ENCODE results near the gene TANC1.

Gene TANC1

DNA sequence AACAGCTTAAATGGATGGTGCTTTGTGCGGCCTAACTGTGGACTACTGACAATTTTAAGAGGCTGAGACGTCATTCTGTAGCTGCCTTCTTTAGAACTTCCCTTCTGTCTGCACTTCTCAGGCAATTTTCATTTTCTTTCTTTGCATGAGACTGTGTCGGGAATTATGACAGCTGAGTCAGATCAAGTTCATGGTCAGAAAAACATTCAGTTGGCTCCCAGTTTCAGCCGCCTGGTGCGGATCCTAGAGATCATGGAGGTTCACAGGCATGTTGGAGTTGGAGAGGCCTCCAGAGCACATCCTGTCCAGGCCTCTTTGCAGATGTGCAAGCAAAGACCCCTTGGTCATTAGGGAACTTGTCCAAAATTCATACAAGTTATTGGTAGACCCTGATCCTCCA, 135.0 kb downstream of the TANC1 start:
- no peaks in the 10 kb centered on the region for H3K9me3 Mint-ChIP-seq
- H3K27ac Mint-ChIP-seq, result no peak overlapping the region
- H3K4me1 Mint-ChIP-seq (ENCODE audit: low read depth), result peaks cover 14% of the 10 kb centered on the region
- no peaks in the 10 kb centered on the region for H3K27me3 Mint-ChIP-seq
- no peaks in the 10 kb centered on the region for H3K36me3 Mint-ChIP-seq (ENCODE audit: low read depth)
- no peak overlapping the region for H3K4me3 Mint-ChIP-seq

- Mint-ChIP-seq H3K4me1 (ENCODE audit: low read depth) (no peaks in the 10 kb centered on the region), H3K36me3 (ENCODE audit: low read depth) (no peaks in the 10 kb centered on the region), H3K27me3 (no peaks in the 10 kb centered on the region), H3K4me3 (no peak overlapping the region), H3K9me3 (no peaks in the 10 kb centered on the region), H3K27ac (no peak overlapping the region)
Measured at GRCh38 chr2:159106109-159106508, 137.7 kb downstream of the TANC1 start.

DNA sequence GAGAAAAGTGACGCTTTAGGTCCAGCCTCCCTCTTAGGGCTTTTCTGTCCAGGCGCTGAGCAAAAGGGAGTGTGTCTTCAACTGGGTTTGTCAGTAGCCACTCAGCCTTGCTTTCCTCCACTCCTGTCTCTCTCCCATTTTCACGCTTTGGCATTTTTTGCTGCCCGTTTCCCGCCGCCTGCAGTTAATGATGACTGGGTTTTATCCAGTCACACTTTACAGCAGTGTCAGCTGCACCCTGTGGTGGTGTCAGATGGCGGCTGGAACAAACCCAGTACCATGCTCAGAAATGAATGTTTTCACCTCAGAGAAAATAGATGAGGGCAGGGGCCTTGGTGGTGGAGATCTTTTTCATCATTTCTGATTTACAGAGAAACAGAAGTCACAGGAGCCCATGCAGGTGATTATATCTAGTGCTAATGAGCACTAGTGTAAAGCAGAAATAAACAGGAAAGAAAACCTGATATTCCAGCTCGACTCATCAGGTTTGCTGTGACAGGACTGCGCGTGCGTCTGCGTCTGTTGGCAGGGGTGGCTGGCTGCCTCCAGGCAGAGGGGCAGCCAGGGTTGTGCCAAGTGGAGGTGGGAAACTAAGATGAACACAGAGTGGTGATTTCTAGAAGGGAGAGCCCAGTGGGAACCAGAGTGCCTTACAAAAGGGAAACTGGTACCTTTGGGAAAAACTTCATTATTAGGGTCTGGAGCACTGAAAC, 139.9 kb downstream of the TANC1 start:
- H3K9me3 Mint-ChIP-seq, result no peaks in the 10 kb centered on the region
- peaks cover 3% of the 10 kb centered on the region for H3K27me3 Mint-ChIP-seq
- H3K4me3 Mint-ChIP-seq, result no peak overlapping the region
- no peak overlapping the region for H3K27ac Mint-ChIP-seq
- no peaks in the 10 kb centered on the region for H3K36me3 Mint-ChIP-seq (ENCODE audit: low read depth)
- H3K4me1 Mint-ChIP-seq (ENCODE audit: low read depth), result no peaks in the 10 kb centered on the region

DNA sequence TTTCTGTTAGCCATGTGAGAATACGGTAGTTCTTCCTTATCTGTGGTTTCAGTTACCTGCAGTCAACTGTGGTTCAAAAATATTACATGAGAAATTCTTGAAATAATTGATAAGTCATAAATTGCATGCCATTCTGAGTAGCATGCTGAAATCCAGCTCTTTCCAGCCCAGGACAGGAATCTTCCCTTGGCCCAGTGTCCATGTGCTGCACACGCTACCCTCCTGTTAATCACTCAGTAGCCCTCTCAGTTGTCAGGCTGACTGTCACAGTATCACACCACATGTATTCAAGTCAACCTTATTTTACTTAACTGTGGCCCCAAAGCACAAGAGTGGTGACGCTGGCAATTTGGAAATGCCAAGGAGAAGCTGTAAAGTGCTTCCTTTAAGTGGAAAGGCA, 141.1 kb downstream of the TANC1 start:
- Mint-ChIP-seq H3K27ac (no peak overlapping the region), H3K36me3 (ENCODE audit: low read depth) (no peaks in the 10 kb centered on the region), H3K9me3 (no peaks in the 10 kb centered on the region), H3K4me1 (ENCODE audit: low read depth) (no peaks in the 10 kb centered on the region), H3K4me3 (no peak overlapping the region), H3K27me3 (peaks cover 4% of the 10 kb centered on the region)

DNA sequence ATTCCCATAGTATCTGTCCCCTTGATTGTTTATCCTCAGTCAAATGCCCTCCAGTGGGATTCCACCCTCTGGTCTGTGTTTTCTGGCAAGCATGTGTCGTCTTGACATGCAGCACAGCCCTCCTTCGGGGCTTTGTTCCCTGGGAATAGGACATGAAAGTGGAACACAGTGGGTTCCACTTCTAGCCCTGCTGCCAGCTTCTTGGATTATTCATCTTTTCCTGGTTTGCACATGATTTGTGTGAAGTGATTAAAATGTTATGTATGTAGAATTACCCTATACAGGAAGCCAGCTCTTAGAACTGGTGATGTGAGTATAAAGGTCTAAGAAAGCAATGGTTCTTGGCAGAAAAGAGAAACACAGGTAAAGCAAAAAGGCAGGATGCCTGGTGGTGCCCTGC, 142.3 kb downstream of the TANC1 start:
- H3K4me3 Mint-ChIP-seq, result no peak overlapping the region
- H3K4me1 Mint-ChIP-seq (ENCODE audit: low read depth), result no peaks in the 10 kb centered on the region

GRCh38 chr2:159111346-159111927, 143.0 kb downstream of the TANC1 start:
- no peak overlapping the region for H3K4me3 Mint-ChIP-seq
- H3K9me3 Mint-ChIP-seq, result no peaks in the 10 kb centered on the region
- no peaks in the 10 kb centered on the region for H3K36me3 Mint-ChIP-seq (ENCODE audit: low read depth)
- H3K27ac Mint-ChIP-seq, result no peak overlapping the region
- no peaks in the 10 kb centered on the region for H3K4me1 Mint-ChIP-seq (ENCODE audit: low read depth)
- peaks cover 4% of the 10 kb centered on the region for H3K27me3 Mint-ChIP-seq

More for the DNA sequence above, 142.3 kb downstream of the TANC1 start:
- Mint-ChIP-seq H3K9me3 (no peaks in the 10 kb centered on the region), H3K27ac (no peak overlapping the region), H3K36me3 (ENCODE audit: low read depth) (no peaks in the 10 kb centered on the region), H3K27me3 (peaks cover 4% of the 10 kb centered on the region)

DNA sequence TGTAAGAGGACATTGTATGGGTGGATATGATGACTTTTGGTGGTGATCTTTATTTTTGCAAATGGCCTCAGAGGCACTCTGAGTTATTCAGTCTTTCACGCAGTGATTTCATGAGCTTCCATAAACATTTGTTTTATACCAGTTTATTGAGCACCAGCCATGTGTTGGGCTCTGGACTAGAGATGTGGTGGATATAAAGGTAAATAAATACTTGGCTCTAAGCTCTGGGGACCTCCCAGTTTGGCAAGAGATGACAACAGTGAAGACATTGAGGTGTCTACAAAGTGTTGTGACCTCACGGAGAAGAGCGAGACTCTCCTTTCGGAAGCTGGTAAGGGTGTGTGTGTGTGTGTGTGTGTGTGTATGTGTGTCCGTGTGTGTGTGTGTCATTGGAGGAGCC, 146.4 kb downstream of the TANC1 start:
- peaks cover 4% of the 10 kb centered on the region for H3K4me1 Mint-ChIP-seq (ENCODE audit: low read depth)
- H3K27ac Mint-ChIP-seq, result no peak overlapping the region
- no peak overlapping the region for H3K4me3 Mint-ChIP-seq
- no peaks in the 10 kb centered on the region for H3K36me3 Mint-ChIP-seq (ENCODE audit: low read depth)
- peaks cover 4% of the 10 kb centered on the region for H3K27me3 Mint-ChIP-seq
- no peaks in the 10 kb centered on the region for H3K9me3 Mint-ChIP-seq

DNA sequence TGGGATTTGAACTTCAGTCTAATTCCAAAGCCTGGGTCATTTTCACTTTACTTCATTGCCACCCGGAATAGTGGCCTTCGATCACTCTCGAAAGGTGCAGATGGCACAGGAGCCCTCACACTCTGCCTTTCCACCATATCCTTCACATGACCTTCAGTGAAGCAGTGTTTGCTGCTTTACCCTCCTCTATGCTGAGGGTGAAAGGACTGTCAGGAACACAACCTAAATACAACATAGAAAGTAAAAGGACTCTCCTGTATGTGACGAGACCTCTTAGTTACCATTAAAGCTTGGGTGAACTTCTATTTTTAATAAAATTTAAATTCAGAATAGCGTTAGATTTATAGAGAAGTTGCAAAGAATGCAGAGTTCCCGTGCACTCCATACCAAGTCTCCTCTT, 148.5 kb downstream of the TANC1 start:
- Mint-ChIP-seq H3K4me3 (no peak overlapping the region), H3K36me3 (ENCODE audit: low read depth) (no peaks in the 10 kb centered on the region), H3K9me3 (no peaks in the 10 kb centered on the region), H3K27ac (no peak overlapping the region), H3K4me1 (ENCODE audit: low read depth) (peaks cover 4% of the 10 kb centered on the region), H3K27me3 (peaks cover 4% of the 10 kb centered on the region)

DNA sequence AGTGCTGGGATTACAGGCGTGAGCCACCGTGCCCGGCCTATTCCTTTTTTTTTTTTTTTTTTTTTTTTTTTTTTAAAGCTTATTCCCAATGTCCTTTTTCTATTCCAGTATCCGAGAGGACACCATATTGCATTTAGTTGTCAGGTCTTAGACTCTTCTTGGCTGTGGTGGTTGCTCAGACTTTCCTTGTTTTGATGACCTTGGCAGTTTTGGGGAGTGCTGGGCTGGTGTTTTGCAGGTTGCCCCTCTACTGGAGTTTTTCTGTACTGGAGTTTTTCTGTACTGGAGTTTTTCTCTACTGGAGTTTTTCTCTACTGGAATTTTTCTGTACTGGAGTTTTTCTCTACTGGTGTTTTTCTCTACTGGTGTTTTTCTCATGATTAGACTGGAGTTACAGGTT, 149.2 kb downstream of the TANC1 start:
- Mint-ChIP-seq H3K4me1 (ENCODE audit: low read depth) (peaks cover 4% of the 10 kb centered on the region), H3K9me3 (no peaks in the 10 kb centered on the region), H3K27ac (no peak overlapping the region), H3K27me3 (peaks cover 4% of the 10 kb centered on the region), H3K4me3 (no peak overlapping the region), H3K36me3 (ENCODE audit: low read depth) (no peaks in the 10 kb centered on the region)

GRCh38 chr2:159118115-159118858, 149.8 kb downstream of the TANC1 start:
- Mint-ChIP-seq H3K9me3 (no peaks in the 10 kb centered on the region), H3K36me3 (ENCODE audit: low read depth) (no peaks in the 10 kb centered on the region), H3K27ac (no peak overlapping the region), H3K4me1 (ENCODE audit: low read depth) (peaks cover 4% of the 10 kb centered on the region), H3K27me3 (peaks cover under 1% of the 10 kb centered on the region), H3K4me3 (no peak overlapping the region)

DNA sequence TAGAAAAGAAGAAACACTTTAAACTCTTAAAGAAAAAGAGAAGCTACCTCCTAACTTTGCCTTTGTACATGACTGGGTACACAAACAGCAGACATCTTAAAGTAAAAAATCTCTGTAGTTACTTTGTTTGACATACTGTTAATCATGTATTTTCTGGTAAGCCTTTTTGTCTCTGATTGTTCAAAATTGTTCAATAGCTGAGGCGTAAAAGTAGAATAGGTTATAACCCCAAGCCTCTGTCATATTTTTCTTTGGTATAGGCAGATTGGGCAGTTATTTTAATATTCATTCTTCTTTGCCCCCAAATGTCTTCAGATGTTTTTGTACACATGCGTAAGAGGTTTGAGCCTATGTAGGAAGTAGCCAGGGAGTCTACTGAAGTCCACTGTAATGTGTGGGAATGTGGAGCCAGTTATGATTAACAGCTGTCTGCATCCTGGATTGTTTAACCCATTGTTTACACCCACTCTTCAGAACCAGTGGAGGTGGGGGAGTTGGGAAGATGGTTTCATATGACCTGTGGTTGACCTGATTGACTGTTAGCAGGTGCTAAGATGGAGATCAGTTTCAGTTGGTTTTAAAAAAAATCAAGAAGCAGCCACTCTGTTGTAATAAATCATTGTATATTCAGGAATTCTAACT, 150.5 kb downstream of the TANC1 start:
- H3K4me3 Mint-ChIP-seq, result no peak overlapping the region
- H3K27me3 Mint-ChIP-seq, result no peaks in the 10 kb centered on the region
- H3K27ac Mint-ChIP-seq, result no peak overlapping the region
- no peaks in the 10 kb centered on the region for H3K36me3 Mint-ChIP-seq (ENCODE audit: low read depth)
- peaks cover 7% of the 10 kb centered on the region for H3K4me1 Mint-ChIP-seq (ENCODE audit: low read depth)
- H3K9me3 Mint-ChIP-seq, result no peaks in the 10 kb centered on the region

DNA sequence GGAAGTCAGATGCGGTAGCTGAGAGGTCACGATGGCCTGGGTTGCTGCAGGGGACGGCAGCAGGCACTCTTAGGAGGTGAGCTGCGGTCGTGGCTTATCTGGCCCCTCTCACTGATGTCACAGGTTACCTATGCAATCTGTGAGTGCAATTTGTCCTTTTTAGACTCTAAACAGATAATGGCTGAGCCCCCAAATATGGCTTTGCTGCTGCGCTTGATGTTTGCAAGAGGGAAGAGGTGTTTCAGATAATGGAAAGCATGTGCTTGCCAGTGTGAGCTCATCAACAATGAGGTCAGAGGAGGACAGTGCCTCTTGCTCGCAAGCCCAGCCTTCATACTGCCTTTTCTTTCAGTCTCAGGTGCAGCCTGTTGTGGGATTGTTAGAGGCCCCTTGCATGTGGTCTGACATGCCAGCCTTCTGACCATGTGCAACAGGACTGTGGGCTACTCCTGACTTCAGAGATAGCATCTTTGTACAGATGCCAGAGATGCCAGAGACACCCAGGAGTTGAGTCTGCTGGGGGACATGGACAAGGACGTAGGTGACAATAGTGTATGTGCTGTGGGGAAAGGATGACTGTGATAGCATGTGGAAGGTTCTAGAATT, 151.3 kb downstream of the TANC1 start:
- H3K4me3 Mint-ChIP-seq, result no peak overlapping the region
- H3K4me1 Mint-ChIP-seq (ENCODE audit: low read depth), result peaks cover 14% of the 10 kb centered on the region
- H3K27me3 Mint-ChIP-seq, result no peaks in the 10 kb centered on the region
- no peaks in the 10 kb centered on the region for H3K36me3 Mint-ChIP-seq (ENCODE audit: low read depth)
- no peaks in the 10 kb centered on the region for H3K9me3 Mint-ChIP-seq
- H3K27ac Mint-ChIP-seq, result no peak overlapping the region

DNA sequence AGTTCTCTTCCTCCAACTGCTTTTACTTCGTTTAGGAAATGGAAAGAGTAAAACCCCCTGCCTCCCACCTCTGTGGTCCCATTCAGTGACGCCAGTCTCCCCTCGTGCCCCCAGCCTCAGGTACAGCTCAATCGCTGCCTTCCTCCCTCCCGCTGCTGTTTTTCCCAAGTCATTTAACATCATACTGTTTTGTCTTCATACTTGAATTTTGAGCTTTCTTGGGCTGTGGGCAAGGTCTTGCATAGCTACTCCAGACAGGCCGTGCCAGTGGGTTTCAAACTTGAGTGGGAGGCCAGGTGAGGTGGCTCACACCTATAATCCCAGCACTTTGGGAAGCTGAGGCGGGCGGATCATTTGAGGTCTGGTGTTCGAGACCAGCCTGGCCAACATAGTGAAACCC, 155.3 kb downstream of the TANC1 start:
- Mint-ChIP-seq H3K27ac (peak overlapping the region; percentile 78), H3K36me3 (ENCODE audit: low read depth) (no peaks in the 10 kb centered on the region), H3K9me3 (no peaks in the 10 kb centered on the region), H3K4me3 (no peak overlapping the region), H3K4me1 (ENCODE audit: low read depth) (peaks cover 20% of the 10 kb centered on the region), H3K27me3 (no peaks in the 10 kb centered on the region)

DNA sequence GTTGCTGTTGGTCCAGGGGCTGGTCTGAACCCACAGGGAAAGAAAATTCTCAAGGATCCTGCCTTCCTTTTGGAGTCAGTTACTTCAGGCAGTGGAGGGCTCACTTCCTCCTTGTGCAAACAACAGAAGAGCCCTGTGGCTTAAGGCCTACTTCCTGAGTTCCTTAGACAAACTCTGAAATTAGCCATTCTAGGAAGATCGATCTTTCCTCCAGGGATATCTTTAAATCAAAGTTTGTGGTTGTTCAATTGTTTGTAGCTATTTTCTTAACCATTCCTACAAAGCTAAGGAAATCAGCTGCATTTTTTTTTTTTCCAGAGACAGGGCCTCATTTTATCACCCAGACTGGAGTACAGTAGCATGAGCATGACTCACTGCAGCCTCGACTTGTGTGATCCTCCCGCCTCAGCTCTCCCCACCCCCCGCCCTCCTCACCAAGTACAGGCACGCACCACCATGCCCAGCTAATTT, 156.0 kb downstream of the TANC1 start:
- Mint-ChIP-seq H3K36me3 (ENCODE audit: low read depth) (no peaks in the 10 kb centered on the region), H3K4me1 (ENCODE audit: low read depth) (peaks cover 20% of the 10 kb centered on the region), H3K4me3 (no peak overlapping the region), H3K27ac (peak overlapping the region; percentile 78), H3K27me3 (no peaks in the 10 kb centered on the region), H3K9me3 (no peaks in the 10 kb centered on the region)
